Endothelial cell of umbilical vein (primary cell): Measurements from ENCODE around the gene DLST. TPM values are rescaled to one million over a fixed set of nuclear protein-coding genes. Genes with fewer than 3 reads are reported as not detected.

Experiments used
- BruUV-seq: library from RNA; stranded (reverse); fragments of 400-500 nt; replicated peaks from 2 replicates; lab custom pipeline; 2021; lab: Mats Ljungman, UMichigan
- CTCF ChIA-PET: fragments of 300-600, 350-600 bp; sonication (Branson Sonifier 250); formaldehyde crosslinking; loops from one replicate; lab custom pipeline; 2021; ENCODE audit warnings: antibody characterized with exemption, inconsistent platforms; lab: Charles Lee
- POLR2A ChIA-PET: fragments of 300-600, 350-600 bp; sonication (Branson Sonifier 250); formaldehyde crosslinking; loops from one replicate; lab custom pipeline; 2021; ENCODE audit warnings: antibody characterized with exemption, inconsistent platforms; lab: Charles Lee
- DNase-seq: peaks from one replicate; pipeline ENCODE4 v3.0.0-alpha.2; 2011; ENCODE audit warnings: low read depth, low spot score
- FAIRE-seq: peaks from 2 replicates; lab custom pipeline; 2011; peaks lifted over from hg19 to GRCh38; lab: Jason Lieb, UNC
- H2AFZ ChIP-seq: 2 replicates; pipeline ENCODE4 v1.6.0; 2012; ENCODE audit warnings: low read depth, low read length, control low read depth, inconsistent platforms
- H3K27ac ChIP-seq: 2 replicates; pipeline ENCODE4 v1.5.1; 2011; ENCODE audit warnings: low read depth, mild to moderate bottlenecking, control low read depth, low read length, moderate library complexity; ENCODE audit not compliant: insufficient read depth
- H3K27me3 ChIP-seq, 2 experiments: 2 replicates each; pipeline versions ENCODE4 v1.6.0 to v1.6.1; 2011; ENCODE audit warnings: low read length in 2 of 2, mixed read lengths in 1 of 2; ENCODE audit not compliant: control insufficient read depth in 2 of 2, insufficient read depth in 2 of 2
- H3K36me3 ChIP-seq, 2 experiments: 2 replicates in 1 of 2; 3 replicates in 1 of 2; pipeline ENCODE4 v1.5.1; 2011; ENCODE audit warnings: low read length in 2 of 2, mild to moderate bottlenecking in 1 of 2, moderate library complexity in 1 of 2; ENCODE audit not compliant: control insufficient read depth in 2 of 2, insufficient read depth in 2 of 2; ENCODE audit errors: extremely low read depth in 1 of 2
- H3K4me1 ChIP-seq: 3 replicates; pipeline ENCODE4 v1.5.1; 2011; ENCODE audit warnings: mild to moderate bottlenecking, low read length; ENCODE audit not compliant: control insufficient read depth, insufficient read depth; ENCODE audit errors: extremely low read depth
- H3K4me2 ChIP-seq: 2 replicates; pipeline ENCODE4 v1.6.1; 2011; ENCODE audit warnings: low read length, control low read depth, mixed read lengths; ENCODE audit not compliant: insufficient read depth
- H3K4me3 ChIP-seq, 3 experiments: fragments of 200-600 bp in 1 of 3; sonication (generic), shearing (Covaris generic) in 1 of 3; replicated peaks in 1 of 3; 2 replicates each; pipeline ENCODE4 v1.5.1; 2011 to 2016; ENCODE audit warnings: control low read depth in 3 of 3, low read length in 3 of 3, mild to moderate bottlenecking in 2 of 3, inconsistent platforms in 1 of 3, low read depth in 1 of 3, moderate library complexity in 1 of 3; ENCODE audit not compliant: insufficient read depth in 1 of 3
- H3K79me2 ChIP-seq: 2 replicates; pipeline ENCODE4 v1.6.0; 2012; ENCODE audit warnings: low read length, inconsistent platforms; ENCODE audit not compliant: control insufficient read depth, insufficient read depth
- H3K9ac ChIP-seq: replicated peaks from 2 replicates; pipeline ENCODE3; 2011; ENCODE audit warnings: low read length, control low read depth; ENCODE audit not compliant: insufficient read depth; ENCODE audit errors: extremely low read depth
- H3K9me1 ChIP-seq: replicated peaks from 3 replicates; pipeline ENCODE4 v1.6.0; 2011; ENCODE audit warnings: mild to moderate bottlenecking, low read length; ENCODE audit not compliant: control insufficient read depth, insufficient read depth; ENCODE audit errors: extremely low read depth
- H3K9me3 ChIP-seq: replicated peaks from 2 replicates; pipeline ENCODE4 v1.5.1; 2012; ENCODE audit warnings: low read length, inconsistent platforms; ENCODE audit not compliant: control insufficient read depth, insufficient read depth
- H4K20me1 ChIP-seq: replicated peaks from 2 replicates; pipeline ENCODE3; 2011; ENCODE audit warnings: mild to moderate bottlenecking, low read length; ENCODE audit not compliant: control insufficient read depth, insufficient read depth; ENCODE audit errors: extremely low read depth
- CTCF ChIP-seq, 2 donors: IDR thresholded peaks; 1 replicate in 1 of 2; 2 replicates in 1 of 2; pipeline ENCODE4 v1.5.1; 2011; ENCODE audit warnings: low read length in 2 of 2, mild to moderate bottlenecking in 2 of 2, moderate library complexity in 2 of 2, control low read depth in 1 of 2, inconsistent platforms in 1 of 2, low read depth in 1 of 2; ENCODE audit not compliant: insufficient read depth in 1 of 2; ENCODE audit errors: extremely low read depth in 1 of 2
- EZH2 ChIP-seq: IDR thresholded peaks from 2 replicates; pipeline ENCODE4 v1.6.1; 2012; ENCODE audit warnings: borderline replicate concordance, low read depth, mild to moderate bottlenecking, moderate library complexity, low read length, inconsistent platforms; ENCODE audit not compliant: severe bottlenecking
- FOS ChIP-seq: IDR thresholded peaks from 2 replicates; pipeline ENCODE4 v1.6.1; 2011; ENCODE audit warnings: mild to moderate bottlenecking, low read length, moderate library complexity, borderline replicate concordance; ENCODE audit not compliant: insufficient read depth
- GATA2 ChIP-seq: IDR thresholded peaks from 2 replicates; pipeline ENCODE4 v1.7.0; 2011; ENCODE audit warnings: low read depth, mild to moderate bottlenecking, moderate library complexity, mixed read lengths, low read length; ENCODE audit not compliant: insufficient read length, insufficient read depth
- JUN ChIP-seq: IDR thresholded peaks from 2 replicates; pipeline ENCODE4 v1.6.1; 2011; ENCODE audit warnings: borderline replicate concordance, low read depth; ENCODE audit not compliant: insufficient read length, insufficient read depth
- MAX ChIP-seq: IDR thresholded peaks from 2 replicates; pipeline ENCODE4 v1.6.1; 2011; ENCODE audit not compliant: insufficient read depth, insufficient read length
- MYC ChIP-seq: IDR thresholded peaks from one replicate; pipeline ENCODE4 v1.6.1; 2011; ENCODE audit warnings: mild to moderate bottlenecking, low read depth, low read length
- POLR2A ChIP-seq: IDR thresholded peaks from 2 replicates; pipeline ENCODE4 v1.6.1; 2012; ENCODE audit warnings: low read depth, mild to moderate bottlenecking, control low read depth, low read length
- POLR2AphosphoS5 ChIP-seq: IDR thresholded peaks from 2 replicates; pipeline ENCODE4 v1.6.1; 2012; ENCODE audit warnings: low read depth, mild to moderate bottlenecking, control low read depth, low read length, moderate library complexity; ENCODE audit not compliant: insufficient read depth
- dilution Hi-C: fragments of 300-500 bp; cut with MboI; formaldehyde crosslinking; loops from one replicate; pipeline ENCODE4 v1.15.0; 2019; ENCODE audit warnings: low sequenced_read_pairs; ENCODE audit not compliant: extremely low pct_ligation_motif_present
- intact Hi-C: fragments of 100-400 bp; cut with micrococcal nuclease; formaldehyde crosslinking; loops from one replicate; pipeline ENCODE4 v1.10.0; 2022
- polyA plus RNA-seq, 4 experiments: library from polyadenylated mRNA; depleted of rRNA in 3 of 4; stranded (reverse) in 3 of 4; unstranded in 1 of 4; fragments of >200 nt; gene quantifications; 2 replicates each; pipeline versions ENCODE4 v1.2.1 to v1.2.3, GENCODE V29; 2011 to 2012; ENCODE audit warnings: missing spikeins in 1 of 4
- total RNA-seq: library from RNA; stranded (reverse); gene quantifications from 2 replicates; pipeline ENCODE4 v1.2.3, GENCODE V29; 2021

DLST gene
- total and polyA plus RNA-seq, 2 donors (not counting 3 experiments of a cell fraction or from before 2014, with no cell fraction given) = 98.4 to 110 TPM

GRCh38 chr14:74908861-74909341 lies 27.2 kb downstream of the DLST start:
- Histone ChIP-seq H3K9ac (no peak overlapping the region), H3K27ac (no peak overlapping the region), H2AFZ (no peak overlapping the region), H3K4me1 (peaks cover 5% of the 10 kb centered on the region), H3K36me3 (peaks cover 0 to 3% of the 10 kb centered on the region in 2 experiments), H3K27me3 (no peaks in the 10 kb centered on the region), H3K4me3 (no peak overlapping the region), H3K4me2 (no peak overlapping the region), H4K20me1 (no peaks in the 10 kb centered on the region), H3K9me1 (no peaks in the 10 kb centered on the region), H3K9me3 (no peaks in the 10 kb centered on the region), H3K79me2 (no peaks in the 10 kb centered on the region)
- FAIRE-seq (no peak), DNase-seq (no peak)
- no peak for TF ChIP-seq CTCF (IDR thresholded peaks at IDR 0.05; ENCODE audit: extremely low read depth in 1 of 2, insufficient read depth in 1 of 2, low read depth in 1 of 2, low read length in 2 of 2)
- TF ChIP-seq MYC = no peak
- no peak for TF ChIP-seq EZH2
- TF ChIP-seq POLR2A = no peak
- TF ChIP-seq POLR2AphosphoS5 = no peak
- no peak for TF ChIP-seq MAX
- no peak for TF ChIP-seq JUN
- no peak for TF ChIP-seq GATA2
- no peak for TF ChIP-seq FOS
- ChIA-PET POLR2A (no interaction called here), CTCF (interaction anchor here (1.0 to 7.0 kb wide), 4 partner anchors 16 to 181 kb away, joined by 3 to 468 read pairs (median 35); no protein-coding TSS in a partner anchor)
- BruUV-seq = no TSS peak
- dilution Hi-C loops (no loop called here), intact Hi-C loops (loop anchor here (5.0 kb wide), 1 partner anchor 302 kb away; no protein-coding TSS in a partner anchor)
